ENCODE results near the gene ZDHHC14.

ZDHHC14 gene

GRCh38 chr6:157650261-157650640 is 269.3 kb downstream of the ZDHHC14 start:
- Mint-ChIP-seq H3K4me3 (no peak overlapping the region), H3K27ac (no peak overlapping the region), H3K9me3 (no peaks in the 10 kb centered on the region), H3K4me1 (no peaks in the 10 kb centered on the region), H3K36me3 (no peaks in the 10 kb centered on the region)
- no peak for DNase-seq (ENCODE audit: low spot score in 2 of 2)
- no peak for ATAC-seq

DNA sequence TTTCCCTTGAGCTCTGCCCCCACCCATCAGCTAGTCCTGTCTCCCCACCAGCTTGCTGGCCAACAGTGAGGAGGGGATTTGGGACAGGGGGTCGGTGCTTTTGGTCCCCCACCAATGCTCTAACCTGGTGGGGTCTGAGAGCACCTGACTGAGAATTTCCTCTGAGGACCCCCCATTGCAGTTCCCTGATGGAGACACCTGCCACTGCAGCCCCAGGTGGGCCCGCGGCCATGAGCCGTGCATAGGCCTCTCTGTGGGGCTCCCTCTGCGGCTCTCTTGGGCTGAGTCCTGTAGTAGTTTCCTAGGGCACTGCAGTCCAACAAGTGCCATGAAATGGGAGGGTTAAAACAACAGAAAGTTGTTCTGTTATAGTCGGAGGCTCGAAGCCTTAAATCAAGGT is 269.8 kb downstream of the ZDHHC14 start:
- Mint-ChIP-seq H3K9me3 (no peaks in the 10 kb centered on the region), H3K4me3 (no peak overlapping the region), H3K36me3 (no peaks in the 10 kb centered on the region), H3K27ac (no peak overlapping the region), H3K4me1 (no peaks in the 10 kb centered on the region)
- ATAC-seq (no peak), DNase-seq (ENCODE audit: low spot score in 2 of 2) (no peak)

DNA sequence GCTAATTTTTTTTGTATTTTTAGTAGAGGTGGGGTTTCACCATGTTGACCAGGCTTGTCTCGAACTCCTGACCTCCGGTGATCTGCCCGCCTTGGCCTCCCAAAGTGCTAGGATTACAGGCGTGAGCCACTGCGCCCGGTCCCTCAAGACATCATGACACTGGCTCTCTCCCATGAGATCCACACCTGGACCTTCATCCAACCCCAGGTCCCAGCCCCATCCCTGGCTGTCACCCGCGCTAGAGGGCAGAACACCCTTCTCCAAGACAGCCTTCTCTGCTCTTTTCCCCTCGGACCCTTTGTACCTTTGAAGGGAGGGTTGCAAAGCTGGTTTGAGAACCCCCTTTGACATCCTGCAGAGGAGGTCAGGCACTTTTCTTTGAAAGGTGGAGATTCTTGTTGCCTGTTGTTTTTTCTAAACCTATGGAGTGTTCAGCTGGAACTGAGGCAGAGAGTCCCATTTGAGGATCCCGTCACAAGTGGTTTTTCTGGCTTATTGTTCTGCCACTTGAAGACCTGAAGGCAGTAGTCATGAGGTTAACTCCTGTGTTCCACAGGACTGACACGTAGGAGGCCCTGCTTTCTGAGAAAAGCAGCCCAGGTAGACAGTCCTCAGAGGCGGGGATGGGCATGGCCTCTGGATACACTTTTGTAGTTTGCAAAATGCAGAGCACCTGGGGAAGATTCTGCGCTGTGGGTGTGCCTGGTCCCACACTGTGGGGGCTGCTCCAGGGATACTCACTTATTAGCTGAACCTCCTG is 270.9 kb downstream of the ZDHHC14 start:
- no peak overlapping the region for H3K4me3 Mint-ChIP-seq
- H3K27ac Mint-ChIP-seq, result no peak overlapping the region
- H3K36me3 Mint-ChIP-seq, result no peaks in the 10 kb centered on the region
- ATAC-seq, result no peak
- no peaks in the 10 kb centered on the region for H3K9me3 Mint-ChIP-seq
- DNase-seq (ENCODE audit: low spot score in 2 of 2), result no peak
- no peaks in the 10 kb centered on the region for H3K4me1 Mint-ChIP-seq

DNA sequence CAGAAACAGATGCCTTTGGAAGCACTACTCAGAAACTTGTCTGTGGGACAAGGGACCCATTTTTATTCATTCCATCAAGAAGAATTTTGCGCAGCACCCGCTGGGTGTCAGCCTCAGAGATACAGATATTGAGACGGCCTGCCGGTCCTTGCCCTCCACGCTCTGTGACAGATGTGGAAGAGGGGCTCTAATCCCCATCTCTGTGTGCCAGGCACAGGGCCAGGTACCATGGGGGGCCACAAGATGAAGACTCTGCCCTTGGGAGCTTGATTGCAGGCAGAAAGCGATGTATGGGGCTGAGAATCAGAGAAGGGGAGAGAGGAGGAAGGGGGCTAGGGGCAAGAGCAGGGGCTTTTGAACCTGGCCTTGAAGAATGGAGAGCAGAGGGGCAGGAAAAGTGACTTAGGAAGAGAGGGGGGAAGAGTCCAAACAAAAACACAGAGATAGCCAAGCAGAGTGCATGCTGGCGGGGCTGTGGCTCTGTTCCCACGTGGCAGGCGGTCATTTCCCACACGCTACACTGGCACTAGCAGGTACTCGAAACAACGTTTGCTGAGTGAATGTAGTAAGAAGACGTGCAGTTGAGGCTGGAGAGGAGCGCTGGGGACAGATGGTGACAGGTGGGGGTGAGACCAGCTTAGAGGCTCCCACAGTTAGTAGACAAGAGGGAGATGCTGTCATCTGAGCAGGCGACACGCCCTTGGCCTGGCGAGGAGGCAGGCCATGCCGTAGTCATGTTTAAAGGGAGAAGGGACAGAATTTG is 271.8 kb downstream of the ZDHHC14 start:
- H3K36me3 Mint-ChIP-seq, result no peaks in the 10 kb centered on the region
- H3K4me1 Mint-ChIP-seq, result no peaks in the 10 kb centered on the region
- ATAC-seq, result no peak
- H3K4me3 Mint-ChIP-seq, result no peak overlapping the region
- no peak for DNase-seq (ENCODE audit: low spot score in 2 of 2)
- H3K9me3 Mint-ChIP-seq, result no peaks in the 10 kb centered on the region
- H3K27ac Mint-ChIP-seq, result no peak overlapping the region

GRCh38 chr6:157653521-157653920 is 272.5 kb downstream of the ZDHHC14 start:
- no peak for ATAC-seq
- no peaks in the 10 kb centered on the region for H3K36me3 Mint-ChIP-seq
- H3K4me3 Mint-ChIP-seq, result no peak overlapping the region

DNA sequence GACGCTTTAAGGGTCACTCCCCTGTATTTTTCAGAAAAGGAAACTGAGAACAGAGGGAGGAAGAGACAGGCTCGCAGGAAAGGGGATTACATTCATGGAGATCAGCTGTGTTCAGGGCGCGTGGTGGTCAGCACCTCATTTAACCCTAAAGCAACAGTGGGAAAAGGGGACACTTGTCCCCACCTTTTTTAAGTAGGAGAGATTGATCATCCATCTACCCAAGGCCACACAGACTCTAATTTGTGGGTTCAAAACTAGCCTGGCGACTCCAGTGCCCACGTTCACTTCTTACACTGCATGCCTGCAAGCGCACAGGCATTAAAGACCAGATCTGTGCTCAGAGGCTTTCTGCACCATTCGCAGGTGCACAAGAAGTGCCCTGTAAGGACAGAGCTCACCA is 274.1 kb downstream of the ZDHHC14 start:
- no peak for DNase-seq (ENCODE audit: low spot score in 2 of 2)
- Mint-ChIP-seq H3K9me3 (no peaks in the 10 kb centered on the region), H3K4me3 (no peak overlapping the region), H3K27ac (no peak overlapping the region), H3K4me1 (no peaks in the 10 kb centered on the region), H3K36me3 (no peaks in the 10 kb centered on the region)
- ATAC-seq, result no peak

More at GRCh38 chr6:157653521-157653920, 272.5 kb downstream of the ZDHHC14 start:
- H3K27ac Mint-ChIP-seq, result no peak overlapping the region
- no peak for DNase-seq (ENCODE audit: low spot score in 2 of 2)
- H3K9me3 Mint-ChIP-seq, result no peaks in the 10 kb centered on the region
- H3K4me1 Mint-ChIP-seq, result no peaks in the 10 kb centered on the region

GRCh38 chr6:157656437-157656997 is 275.5 kb downstream of the ZDHHC14 start:
- Mint-ChIP-seq H3K4me3 (no peak overlapping the region), H3K36me3 (no peaks in the 10 kb centered on the region), H3K27ac (no peak overlapping the region), H3K9me3 (no peaks in the 10 kb centered on the region), H3K4me1 (no peaks in the 10 kb centered on the region)
- DNase-seq (ENCODE audit: low spot score in 2 of 2) (no peak), ATAC-seq (no peak)

- H3K9me3 Mint-ChIP-seq, result no peaks in the 10 kb centered on the region
- H3K36me3 Mint-ChIP-seq, result no peaks in the 10 kb centered on the region
- DNase-seq (ENCODE audit: low spot score in 2 of 2) (no peak), ATAC-seq (no peak)
- H3K4me3 Mint-ChIP-seq, result no peak overlapping the region
- H3K27ac Mint-ChIP-seq, result no peak overlapping the region
- no peaks in the 10 kb centered on the region for H3K4me1 Mint-ChIP-seq
Measured at GRCh38 chr6:157657754-157658153, 276.8 kb downstream of the ZDHHC14 start.

DNA sequence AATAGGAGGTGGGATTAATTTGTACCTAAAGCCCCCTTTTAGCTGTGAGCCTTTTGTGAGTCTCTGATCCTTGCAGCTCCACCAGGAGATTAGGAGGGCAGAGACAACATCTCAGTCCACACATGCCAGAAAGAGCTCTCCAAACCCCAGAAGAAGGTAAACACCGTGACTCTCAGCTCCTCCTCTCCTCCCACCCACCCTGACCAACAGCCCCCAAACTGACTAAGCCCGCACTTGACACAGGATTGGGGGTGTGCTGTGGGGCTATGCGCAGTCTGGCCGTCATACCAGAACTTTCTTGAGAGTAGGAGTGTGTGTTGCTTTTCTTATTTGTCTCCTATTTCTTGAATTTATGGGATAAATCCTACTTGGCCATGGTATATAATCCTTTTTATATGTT is 277.3 kb downstream of the ZDHHC14 start:
- H3K36me3 Mint-ChIP-seq, result no peaks in the 10 kb centered on the region
- no peaks in the 10 kb centered on the region for H3K4me1 Mint-ChIP-seq
- no peak for ATAC-seq
- H3K4me3 Mint-ChIP-seq, result no peak overlapping the region
- no peak overlapping the region for H3K27ac Mint-ChIP-seq
- no peak for DNase-seq (ENCODE audit: low spot score in 2 of 2)
- H3K9me3 Mint-ChIP-seq, result no peaks in the 10 kb centered on the region

- DNase-seq (ENCODE audit: low spot score in 2 of 2), result no peak
- Mint-ChIP-seq H3K36me3 (no peaks in the 10 kb centered on the region), H3K4me3 (no peak overlapping the region), H3K9me3 (no peaks in the 10 kb centered on the region), H3K27ac (no peak overlapping the region), H3K4me1 (no peaks in the 10 kb centered on the region)
- no peak for ATAC-seq
Measured at GRCh38 chr6:157659536-157660271, 278.7 kb downstream of the ZDHHC14 start.

DNA sequence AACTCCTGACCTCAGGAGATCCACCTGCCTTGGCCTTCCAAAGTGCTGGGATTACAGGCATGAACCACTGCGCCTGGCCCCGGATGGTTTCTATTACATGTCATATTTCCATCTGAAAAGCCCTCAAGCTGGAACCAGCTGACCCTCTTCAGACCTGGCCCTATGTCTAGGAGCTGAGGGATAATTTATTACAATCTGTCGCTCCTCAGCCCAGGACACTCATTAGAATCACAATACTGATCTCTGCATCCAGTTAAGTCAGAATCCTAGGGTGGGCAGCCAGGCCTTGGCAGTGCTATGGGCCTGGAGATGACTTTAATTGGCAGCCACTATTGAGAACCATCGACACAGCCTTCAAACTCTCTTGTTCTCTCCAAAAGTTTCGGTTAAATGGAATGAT is 279.4 kb downstream of the ZDHHC14 start:
- no peaks in the 10 kb centered on the region for H3K36me3 Mint-ChIP-seq
- no peak for DNase-seq (ENCODE audit: low spot score in 2 of 2)
- H3K4me3 Mint-ChIP-seq, result no peak overlapping the region
- H3K27ac Mint-ChIP-seq, result no peak overlapping the region
- no peaks in the 10 kb centered on the region for H3K4me1 Mint-ChIP-seq
- H3K9me3 Mint-ChIP-seq, result no peaks in the 10 kb centered on the region
- ATAC-seq, result no peak

GRCh38 chr6:157661652-157662051 is 280.7 kb downstream of the ZDHHC14 start:
- no peak for ATAC-seq
- Mint-ChIP-seq H3K9me3 (no peaks in the 10 kb centered on the region), H3K27ac (no peak overlapping the region), H3K4me3 (no peak overlapping the region), H3K4me1 (no peaks in the 10 kb centered on the region), H3K36me3 (no peaks in the 10 kb centered on the region)
- no peak for DNase-seq (ENCODE audit: low spot score in 2 of 2)

DNA sequence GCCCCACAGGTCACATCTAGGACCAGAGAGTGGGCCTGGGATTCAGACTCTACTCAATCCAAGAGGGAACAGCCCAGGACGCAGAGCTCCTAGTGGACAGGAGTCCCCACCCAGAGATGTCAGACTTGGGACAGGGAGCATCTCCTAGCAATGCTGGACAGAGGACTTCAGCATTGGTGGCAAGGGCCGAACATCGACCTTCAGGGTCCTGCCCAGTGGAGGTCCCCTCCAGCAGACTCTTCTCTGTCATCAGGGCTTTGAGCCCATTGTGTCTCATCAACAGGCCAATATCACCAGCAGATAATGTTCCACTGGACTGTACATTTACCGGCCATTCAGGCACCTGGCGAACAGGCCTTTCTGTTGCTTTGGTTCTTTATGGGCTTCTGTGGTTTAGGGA is 282.3 kb downstream of the ZDHHC14 start:
- Mint-ChIP-seq H3K9me3 (no peaks in the 10 kb centered on the region), H3K27ac (no peak overlapping the region), H3K4me1 (peaks cover 7% of the 10 kb centered on the region), H3K36me3 (peaks cover 6% of the 10 kb centered on the region), H3K4me3 (no peak overlapping the region)
- ATAC-seq (no peak), DNase-seq (ENCODE audit: low spot score in 2 of 2) (no peak)

DNA sequence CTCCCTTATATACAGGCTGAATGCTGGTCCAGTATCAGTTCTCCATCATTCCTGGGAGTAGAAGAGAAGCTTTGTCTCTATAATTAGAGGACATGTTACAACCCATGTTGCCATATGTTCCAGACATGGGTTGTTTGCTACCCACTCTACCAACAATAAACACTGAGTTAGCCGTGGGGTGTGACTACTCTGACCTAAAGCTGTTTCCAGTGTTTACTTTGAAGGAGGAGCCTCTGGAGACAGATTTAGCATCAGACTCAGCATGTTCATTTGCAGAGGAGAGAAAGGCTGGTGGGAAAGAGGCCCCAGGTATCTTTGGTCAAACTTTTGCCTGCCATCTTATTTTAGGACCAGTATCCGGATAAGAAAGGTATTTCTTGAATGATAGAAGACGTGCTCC is 284.2 kb downstream of the ZDHHC14 start:
- Mint-ChIP-seq H3K9me3 (no peaks in the 10 kb centered on the region), H3K4me3 (no peak overlapping the region), H3K27ac (no peak overlapping the region), H3K4me1 (peaks cover 7% of the 10 kb centered on the region), H3K36me3 (peaks cover 6% of the 10 kb centered on the region)
- no peak for ATAC-seq
- DNase-seq (ENCODE audit: low spot score in 2 of 2), result no peak

- no peak overlapping the region for H3K27ac Mint-ChIP-seq
Measured at GRCh38 chr6:157666729-157667128, 285.7 kb downstream of the ZDHHC14 start.

More at GRCh38 chr6:157666729-157667128, 285.7 kb downstream of the ZDHHC14 start:
- H3K9me3 Mint-ChIP-seq, result no peaks in the 10 kb centered on the region
- peaks cover 6% of the 10 kb centered on the region for H3K36me3 Mint-ChIP-seq
- ATAC-seq, result no peak
- no peak overlapping the region for H3K4me3 Mint-ChIP-seq
- peaks cover 7% of the 10 kb centered on the region for H3K4me1 Mint-ChIP-seq
- DNase-seq (ENCODE audit: low spot score in 2 of 2), result no peak
